GM19395 (cell line): ENCODE measurements around the gene KDM4B.

Experiments used
- ATAC-seq: cut with Tn5 transposase; IDR thresholded peaks from one replicate; pipeline ENCODE4 v1.9.1; 2021; ENCODE audit warnings: mild to moderate bottlenecking, moderate library complexity; ENCODE audit not compliant: unreplicated experiment

Gene KDM4B

DNA sequence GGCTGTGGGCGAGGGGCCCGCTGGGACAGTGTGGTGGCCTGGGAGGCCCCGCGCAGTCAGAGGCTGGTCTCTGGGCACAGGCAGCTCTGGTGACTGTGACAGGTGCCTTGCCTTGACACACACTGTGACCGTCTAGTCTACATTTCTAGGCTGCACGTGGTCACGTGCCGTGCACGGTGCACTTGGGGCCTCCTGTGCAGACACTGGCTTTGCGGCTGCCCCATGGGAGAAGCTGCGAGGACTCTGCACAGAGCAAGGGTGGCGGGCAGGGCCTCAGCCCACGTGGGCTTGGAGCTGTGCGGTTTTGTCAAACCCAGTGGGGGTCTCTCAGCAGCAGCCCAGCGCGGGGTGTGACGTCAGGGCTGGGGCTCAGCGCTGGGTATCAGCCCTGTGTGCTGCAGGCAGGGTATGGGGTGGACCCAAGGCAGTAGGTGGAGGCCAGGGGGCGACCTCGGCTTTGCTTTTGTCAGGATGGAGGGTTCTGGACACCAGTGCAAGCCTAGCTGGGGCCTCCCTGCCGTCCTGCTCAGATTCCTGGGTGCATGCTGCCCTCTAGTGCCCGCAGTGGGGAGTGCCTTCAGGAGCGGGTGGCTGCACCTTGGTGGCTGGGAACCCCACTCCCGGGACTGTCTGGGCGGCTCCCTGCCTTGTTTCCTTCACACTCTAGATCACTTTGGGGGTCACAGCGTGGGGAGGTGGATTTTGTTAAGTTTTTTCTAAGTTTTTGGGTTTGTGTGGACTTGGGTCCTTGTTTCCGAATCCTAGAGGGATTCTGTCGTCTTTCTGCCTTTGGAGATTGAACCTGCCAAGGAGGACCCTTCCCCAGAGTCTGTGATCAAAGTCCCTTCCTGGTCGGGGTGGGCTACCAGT, 62.6 kb downstream of the KDM4B start:
- no peak for ATAC-seq

DNA sequence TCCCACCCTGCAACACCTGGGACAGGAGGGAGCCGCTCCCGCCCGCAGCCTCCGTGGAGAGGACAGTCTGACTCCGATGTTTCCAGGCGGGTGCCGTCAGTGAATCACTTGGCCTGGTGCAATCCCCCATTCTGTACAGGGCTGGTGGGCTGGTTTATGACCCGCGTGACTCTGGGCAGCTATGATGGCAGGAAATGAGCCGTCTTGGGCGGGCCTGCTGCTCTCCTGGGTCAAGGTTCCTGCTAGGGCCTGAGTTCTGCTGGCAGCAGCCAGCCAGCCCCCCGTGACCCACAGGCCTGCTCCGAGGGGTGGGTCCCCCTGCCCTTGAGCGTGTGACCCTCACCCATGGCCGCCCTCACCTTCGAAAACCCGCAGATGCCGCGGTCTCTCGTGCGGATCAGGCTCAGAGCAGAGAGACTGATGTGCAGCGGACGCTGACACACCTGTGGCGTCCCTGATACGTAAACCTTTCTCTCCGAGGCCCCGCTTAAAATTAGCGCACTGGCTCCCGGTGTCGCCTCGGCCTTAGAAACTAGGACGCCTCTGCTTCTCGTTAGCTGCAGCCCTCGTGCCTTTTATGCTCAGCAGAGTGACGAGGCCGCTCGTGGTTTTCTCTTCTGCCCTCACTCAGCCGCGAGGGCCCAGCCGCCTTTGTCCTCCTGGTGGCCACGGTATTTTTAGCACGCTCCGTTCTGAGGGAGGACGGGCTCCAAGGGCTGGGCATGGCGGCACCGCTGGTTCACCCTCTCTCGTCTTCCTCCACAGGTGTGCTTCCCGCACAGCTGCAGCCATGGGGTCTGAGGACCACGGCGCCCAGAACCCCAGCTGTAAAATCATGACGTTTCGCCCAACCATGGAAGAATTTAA, 63.4 kb downstream of the KDM4B start:
- no peak for ATAC-seq

DNA sequence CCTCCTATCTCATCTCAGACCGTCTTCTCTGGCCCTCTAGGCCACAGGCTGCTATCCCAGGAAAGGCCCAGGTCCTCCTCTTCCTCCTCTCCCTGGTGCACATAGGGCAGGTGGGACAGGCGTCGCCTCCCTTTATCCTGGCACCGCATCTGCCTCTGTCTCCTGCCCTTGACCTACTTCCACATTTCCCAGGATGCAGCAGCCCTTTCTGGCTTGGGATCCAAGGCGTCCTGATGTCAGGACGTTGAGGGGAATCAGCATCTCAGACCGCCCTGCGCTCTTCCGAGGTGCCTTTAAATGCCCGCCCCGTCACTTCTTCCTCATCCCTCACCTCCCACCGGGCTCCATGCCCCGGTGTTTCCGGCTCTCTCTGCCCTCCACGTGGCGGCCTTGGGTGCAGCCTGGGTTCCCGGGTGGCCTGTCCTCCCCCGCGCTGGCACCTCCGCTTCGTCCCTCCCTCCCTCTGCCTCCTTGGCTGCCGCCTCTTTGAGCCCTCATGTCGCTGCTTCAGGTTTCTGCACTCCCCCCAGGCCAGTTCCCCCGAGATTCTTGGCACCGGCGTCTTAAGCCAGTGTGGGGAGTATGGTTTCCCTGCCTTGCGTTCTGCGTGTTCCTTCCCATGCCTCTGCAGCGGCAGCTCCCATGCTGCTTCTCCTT, 66.3 kb downstream of the KDM4B start:
- no peak for ATAC-seq

DNA sequence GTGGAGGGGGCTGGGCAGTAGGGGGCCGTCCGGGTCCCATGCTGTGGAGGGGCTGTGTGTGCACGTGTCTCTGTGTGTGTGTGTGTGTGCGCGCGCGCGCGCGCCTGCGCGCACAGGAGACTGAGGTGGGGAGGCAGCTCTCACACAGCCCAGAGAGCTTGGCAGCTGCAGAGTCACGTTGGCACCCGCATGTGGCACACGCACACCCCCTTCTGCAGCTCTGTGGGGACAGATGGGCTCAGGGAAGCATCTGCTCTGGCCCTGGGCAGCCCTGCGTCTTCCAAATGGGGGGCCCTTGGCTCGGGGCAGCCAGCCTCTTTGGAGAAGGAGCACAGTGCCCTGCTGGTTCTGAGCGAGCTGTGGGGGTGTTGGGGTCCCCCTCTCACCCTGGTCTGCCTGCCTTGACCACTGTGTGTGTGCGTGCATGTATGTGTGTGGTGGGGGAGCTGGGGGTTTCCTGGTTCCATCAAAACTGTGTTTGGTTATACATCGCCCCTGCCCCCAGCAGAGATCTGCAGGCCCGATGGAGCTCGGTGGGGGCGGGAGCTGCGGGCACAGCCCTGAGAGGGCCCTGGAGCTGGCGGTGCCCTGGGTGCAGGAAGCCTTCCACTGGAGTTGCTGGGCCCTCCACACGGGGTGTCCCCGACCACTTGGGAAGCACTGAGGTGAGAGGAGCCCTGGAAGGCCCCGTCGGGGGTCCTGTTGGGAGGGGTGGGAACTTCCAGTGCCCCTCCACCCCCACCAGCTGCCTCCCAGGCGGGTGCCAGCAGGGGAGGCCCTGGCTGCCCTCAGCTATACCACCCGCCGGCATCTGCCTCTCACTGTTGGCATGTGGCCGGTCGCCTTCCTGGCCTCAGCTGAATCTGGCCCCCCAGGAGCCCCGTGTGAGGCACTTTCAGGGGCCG, 67.1 kb downstream of the KDM4B start:
- ATAC-seq, result no peak

DNA sequence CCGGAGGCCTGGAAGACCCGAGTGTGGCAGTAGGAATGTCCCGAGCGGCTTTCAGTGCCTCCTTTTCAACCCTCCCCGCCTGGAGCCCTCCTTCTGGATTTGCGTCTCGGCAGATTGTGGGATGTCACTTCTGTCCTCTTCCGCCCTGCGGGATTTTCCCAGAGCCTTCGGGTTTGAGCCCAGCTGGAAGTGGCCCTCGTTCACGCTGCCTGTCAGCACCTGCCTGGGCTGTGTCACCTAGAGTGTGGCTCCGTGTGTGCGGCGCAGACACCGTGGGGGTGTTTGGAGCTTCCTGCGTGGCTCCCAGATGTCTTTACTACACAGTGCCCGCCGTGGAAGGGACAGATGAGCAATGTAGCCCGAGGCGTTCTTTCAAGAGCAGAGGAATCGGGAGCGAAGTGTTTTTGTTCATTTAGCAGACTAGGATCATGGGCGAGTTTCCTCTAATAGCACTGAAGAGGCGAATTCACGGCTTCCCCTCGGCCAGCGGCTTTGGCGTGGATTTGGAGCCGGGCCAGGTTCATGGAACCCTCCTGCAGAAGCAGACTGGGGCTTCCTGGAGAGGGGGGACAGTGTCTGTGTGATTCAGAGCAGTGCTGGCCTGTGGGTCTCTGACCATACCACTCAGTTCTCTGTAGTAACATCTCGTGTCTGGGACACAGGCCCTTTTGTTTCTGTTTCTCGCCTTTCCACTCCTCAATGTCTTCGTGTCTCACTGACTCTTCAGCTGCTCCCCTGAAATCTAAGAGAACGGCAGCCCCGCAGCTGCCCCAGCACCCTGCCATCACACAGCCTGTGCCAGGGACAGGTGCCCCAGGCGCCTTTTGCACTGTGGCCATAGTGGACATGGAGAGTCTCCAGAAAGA, 68.0 kb downstream of the KDM4B start:
- ATAC-seq, result no peak

DNA sequence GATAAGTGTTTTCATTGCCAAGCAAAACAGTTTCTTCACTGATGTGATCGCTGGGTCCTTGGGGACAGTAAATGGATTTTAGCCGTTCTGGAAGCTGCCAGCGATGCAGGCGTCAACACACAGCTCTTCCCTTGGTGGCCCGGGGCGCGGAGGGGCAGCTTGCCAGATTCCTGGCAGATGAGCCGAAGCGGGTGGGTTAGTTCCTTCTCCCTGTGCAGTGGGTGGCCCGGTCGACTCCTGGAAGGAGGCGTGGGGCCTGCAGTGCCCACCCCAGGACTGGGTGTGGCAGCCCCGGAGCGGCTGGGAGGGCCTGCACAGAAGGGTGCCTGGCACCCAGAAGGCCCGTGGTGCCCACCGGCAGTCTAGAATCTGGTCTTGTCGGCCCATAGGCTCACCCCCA, 69.0 kb downstream of the KDM4B start:
- no peak for ATAC-seq

DNA sequence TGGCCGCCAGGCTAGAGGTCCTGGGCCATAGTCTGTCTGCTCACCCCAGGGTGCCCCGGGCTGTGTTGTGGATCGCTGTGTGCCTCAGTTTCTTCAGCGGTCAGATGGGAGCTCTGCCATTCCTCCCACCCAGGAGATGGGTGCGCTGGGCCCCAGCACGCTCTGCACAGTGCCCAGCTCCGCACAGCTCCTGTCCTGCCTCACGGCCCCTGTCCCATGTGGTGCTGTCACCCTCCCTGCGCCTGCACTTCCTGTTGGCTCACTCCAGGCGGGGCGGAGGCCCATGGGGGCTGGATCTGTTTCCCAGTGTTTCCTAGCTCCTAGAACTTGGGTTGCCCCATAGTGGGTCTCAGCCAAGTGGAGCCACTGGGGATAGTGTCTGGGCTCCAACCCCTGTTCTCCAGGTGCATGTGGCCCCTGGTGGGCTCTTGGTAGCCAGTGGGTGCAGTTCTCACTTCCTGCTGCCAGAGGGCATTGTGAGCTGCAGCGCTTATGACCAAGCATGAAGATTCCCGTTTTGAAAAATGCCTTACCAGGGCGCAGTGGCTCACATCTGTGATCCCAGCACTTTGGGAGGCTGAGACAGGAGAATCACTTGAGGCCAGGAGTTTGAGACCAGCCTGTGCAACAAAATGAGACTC, 69.8 kb downstream of the KDM4B start:
- ATAC-seq, result no peak

DNA sequence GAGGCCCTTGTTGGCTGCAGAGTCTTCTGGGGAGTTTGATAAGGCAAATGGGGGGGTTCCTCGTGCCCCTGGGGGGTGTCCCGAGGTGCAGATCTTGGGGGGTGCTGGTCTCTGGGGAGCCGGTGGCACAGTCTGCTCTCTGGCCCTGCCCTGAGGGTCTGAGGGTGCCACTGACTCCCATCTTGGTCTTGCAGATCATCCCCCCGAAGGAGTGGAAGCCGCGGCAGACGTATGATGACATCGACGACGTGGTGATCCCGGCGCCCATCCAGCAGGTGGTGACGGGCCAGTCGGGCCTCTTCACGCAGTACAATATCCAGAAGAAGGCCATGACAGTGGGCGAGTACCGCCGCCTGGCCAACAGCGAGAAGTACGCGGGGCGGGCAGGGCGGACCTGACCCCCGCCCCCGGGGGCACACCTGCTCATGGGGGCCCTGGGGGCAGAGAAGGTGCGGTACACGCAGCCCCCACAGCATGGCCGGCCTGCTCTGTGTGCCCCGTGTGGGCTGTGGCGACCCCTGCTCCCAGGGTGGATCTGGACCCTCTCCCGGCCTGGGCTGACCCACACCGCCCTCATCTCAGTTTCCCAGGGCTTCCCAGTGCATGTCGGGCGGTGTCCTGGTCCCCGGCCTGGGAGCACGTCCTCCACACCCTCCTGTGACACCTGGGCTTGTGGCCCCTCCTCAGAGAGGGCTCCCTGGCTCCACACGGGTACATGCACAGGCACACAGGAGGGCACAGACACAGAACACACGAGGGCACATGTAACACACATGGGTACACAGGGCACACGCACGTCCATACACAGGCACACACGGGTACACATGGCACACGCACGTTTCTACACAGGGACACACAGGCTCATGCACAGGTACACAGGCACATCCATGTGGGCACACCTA, 71.0 kb downstream of the KDM4B start:
- no peak for ATAC-seq

DNA sequence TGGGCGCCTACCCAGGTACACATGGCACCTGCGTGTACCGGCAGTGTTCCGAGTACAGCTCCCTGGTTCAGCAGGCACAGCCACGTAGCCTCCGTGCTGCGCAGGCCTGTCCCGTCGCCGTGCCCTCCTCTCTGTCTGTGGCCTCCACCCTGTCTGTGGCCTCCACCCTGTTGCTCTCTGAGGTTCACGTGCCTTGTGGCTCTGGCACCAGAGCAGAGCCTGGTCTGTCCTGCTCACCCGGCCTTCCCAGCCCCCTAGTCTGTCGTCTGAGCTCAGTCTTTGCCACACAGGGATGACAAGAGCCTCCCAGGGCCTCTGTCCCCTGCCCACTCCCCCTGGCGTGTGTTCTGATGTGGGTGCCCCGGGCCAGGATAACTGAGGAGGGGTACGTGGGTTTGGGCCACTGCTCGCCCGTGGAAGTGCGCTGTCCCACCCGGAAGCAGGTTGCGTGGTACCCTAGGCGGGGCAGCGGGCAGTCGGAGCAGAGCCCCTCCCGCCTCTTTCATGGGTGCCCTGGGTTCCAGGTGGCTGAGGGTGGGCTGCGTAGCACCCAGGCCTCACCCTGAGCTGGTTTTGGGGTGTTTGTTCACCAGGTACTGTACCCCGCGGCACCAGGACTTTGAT, 71.7 kb downstream of the KDM4B start:
- no peak for ATAC-seq

DNA sequence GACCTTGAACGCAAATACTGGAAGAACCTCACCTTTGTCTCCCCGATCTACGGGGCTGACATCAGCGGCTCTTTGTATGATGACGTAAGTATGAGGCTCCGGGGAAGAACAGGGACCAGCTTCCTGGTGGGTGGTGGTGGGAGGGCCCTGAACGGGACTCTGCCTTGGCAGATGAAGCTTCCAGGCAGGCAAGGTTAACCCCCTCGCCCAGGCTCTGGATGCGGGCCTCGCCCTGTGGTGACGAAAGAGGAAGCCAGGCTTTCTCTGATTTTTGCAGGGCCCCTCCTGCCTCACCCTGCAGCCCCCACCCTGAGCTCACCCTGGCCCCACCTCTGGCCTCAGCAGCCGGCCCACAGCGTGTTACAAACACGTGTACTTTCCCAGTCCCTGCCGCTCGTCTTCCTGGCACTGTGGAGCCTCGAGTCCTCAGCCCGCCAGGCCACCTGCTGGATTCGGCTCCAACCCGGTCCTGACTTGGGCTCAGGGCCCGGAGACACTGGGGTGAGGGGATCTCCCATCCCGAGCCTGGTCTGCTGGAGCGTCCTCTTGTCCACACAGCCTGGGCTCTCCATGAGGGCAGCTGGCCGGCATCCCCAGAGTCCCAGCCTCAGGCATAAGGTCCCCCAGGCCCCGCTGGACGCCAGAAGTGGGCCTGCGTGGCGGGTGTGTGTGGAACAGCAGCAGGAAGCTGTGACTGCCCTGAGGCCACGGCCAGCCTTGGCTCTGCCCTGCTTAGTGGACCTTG, 72.4 kb downstream of the KDM4B start:
- ATAC-seq, result no peak

DNA sequence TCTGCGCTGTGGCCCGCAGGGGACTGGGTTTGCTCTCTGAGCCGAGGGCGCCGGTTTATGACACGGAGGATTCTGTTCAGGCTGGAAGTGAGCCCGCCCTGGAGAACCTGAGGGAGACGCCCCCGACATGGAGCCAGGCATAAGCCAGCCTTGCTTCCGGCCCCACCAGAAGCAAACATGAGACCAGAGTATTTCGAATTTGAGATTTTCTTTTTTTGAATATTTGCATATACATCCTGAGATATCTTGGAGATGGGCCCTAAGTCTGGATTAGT, 72.9 kb downstream of the KDM4B start:
- ATAC-seq, result no peak

DNA sequence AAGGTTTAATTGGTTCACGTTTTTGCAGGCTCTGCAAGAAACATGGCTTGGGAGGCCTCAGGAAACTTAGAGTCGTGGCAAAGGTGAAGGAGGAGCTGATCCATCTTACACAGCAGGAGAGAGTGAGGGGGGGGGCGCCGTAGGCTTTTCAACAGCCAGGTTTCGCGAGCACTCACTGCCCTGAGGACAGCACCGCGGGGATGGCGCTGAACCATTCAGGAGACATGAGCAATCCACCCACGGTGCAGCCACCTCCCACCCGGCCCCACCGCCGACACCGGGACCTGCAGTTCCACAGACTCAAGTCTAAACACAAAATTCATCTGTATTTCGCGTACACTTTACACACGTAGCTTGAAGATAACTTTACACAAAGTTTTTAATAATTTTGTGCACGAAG, 73.6 kb downstream of the KDM4B start:
- no peak for ATAC-seq

DNA sequence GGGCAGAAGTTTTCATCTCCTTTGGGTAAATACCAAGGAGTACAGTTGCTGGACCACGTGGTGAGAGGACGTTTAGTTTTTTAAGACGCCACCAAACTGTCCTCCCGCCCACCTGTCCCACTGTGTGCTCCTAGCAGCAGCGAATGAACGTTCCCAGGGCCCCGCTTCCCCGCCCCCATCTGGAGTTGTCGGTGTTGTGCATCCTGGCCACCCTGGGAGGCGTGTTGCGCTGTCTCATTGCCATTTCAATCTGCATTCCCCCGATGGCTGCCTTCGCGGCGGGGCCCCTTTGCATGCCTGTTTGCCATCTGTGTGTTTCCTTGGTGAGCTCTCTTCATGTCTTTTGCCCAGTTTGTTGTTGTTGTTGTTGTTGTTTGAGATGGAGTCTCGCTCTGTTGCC, 76.1 kb downstream of the KDM4B start:
- no peak for ATAC-seq

DNA sequence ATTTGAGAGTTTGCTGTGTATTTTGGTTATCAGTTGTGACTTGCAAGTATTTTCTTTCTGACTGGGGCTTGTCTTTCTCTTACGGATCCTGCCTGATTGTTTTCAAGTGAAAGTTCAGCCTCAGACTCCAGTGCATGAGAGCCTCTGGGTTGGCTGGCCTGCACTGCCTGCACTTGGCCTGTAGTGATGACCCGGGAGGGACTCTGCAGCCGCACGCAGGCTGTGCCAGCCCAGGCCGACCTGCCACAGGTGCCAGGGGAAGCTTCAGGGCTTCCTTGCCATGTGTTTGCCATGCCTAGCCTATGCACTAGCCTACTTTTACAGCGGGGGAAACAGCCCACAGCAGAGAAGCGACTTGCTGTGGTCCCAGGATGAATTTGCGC, 77.0 kb downstream of the KDM4B start:
- ATAC-seq, result no peak

DNA sequence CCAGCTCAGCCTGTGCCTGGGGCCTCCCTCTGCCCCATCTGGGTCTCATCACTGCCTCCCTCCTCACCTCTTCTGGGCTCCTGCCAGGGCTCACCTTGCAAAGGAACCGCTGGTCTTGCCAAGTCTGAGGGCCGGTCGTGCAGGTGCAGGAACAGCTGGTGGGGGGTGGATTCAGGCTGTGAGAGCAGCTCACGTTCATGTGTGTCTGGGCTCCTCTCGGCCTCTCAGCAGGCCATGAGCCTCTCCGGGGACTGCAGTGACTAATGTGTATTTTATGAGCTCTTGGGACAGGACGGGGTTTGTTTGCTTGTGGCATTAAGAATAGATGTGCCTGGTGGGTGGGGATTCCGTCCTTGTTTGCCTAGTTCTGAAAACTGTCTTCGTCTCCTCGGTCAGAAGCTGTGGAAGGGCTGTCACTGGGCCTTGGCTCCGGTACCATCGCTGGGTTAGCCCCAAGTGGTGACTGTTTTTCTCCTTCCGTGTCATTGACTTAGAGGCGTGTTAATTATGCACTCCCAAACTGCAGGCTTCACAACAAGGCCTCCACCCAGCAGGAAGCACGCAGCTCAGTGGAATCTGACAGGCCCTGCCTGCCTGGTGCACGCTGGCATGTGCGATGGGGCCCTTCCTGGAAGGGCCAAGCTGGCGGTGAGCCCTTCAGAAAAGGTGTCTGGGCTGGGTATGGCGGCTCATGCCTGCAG, 77.6 kb downstream of the KDM4B start:
- no peak for ATAC-seq

DNA sequence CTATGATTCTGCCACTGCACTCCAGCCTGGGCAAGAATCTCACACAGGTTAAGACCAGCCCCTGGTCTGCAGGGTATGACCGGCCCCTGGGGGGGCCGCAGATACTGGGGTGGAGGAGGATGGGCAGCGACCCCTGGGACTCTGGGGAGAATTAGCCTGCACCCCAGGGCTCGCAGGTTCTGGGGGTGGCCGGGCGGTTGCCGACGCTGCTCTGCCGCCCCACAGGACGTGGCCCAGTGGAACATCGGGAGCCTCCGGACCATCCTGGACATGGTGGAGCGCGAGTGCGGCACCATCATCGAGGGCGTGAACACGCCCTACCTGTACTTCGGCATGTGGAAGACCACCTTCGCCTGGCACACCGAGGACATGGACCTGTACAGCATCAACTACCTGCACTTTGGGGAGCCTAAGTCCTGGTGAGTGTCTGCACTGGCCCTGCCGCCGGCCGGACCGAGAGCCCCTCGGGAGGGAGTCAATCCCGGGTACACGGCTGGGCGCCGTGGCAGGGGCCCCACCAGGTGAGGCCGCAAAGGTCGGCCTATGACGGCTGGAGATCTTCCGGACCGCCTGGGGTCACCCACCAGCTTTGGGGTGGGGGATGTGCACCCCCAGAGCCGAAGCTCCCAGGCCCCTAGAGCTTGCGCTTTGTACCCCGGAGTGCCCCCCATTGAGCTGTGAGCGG, 78.5 kb downstream of the KDM4B start:
- no peak for ATAC-seq
